Measurements from ENCODE around the gene MSL2.

GRCh38 chr3:136141291-136141785, 54.8 kb downstream of the MSL2 start:
- TF ChIP-seq CTCF (IDR thresholded peaks at IDR 0.05) (no peak), POLR2A (IDR thresholded peaks at IDR 0.05) (no peak)

Measured in testis (tissue), 2 donors.